GM12878 (cell line): ENCODE data around the gene FKBP9.

Source experiments
- BHLHE40 ChIP-seq, 2 experiments: fragments of 450-650 bp in 1 of 2; IDR thresholded peaks; 2 replicates each; pipeline ENCODE4 v1.6.1; 2011 to 2017; ENCODE audit warnings: low read depth in 2 of 2, borderline replicate concordance in 1 of 2, improper control_type of control experiment in 1 of 2, low read length in 1 of 2, mild to moderate bottlenecking in 1 of 2
- HDGF ChIP-seq: fragments of 450-650 bp; IDR thresholded peaks from 2 replicates; pipeline ENCODE4 v1.6.1; 2016; ENCODE audit warnings: antibody characterized with exemption
- POLR2AphosphoS5 ChIP-seq: IDR thresholded peaks from 2 replicates; pipeline ENCODE4 v1.6.1; 2011; ENCODE audit warnings: mild to moderate bottlenecking, low read length, inconsistent platforms
- REST ChIP-seq: IDR thresholded peaks from 2 replicates; pipeline ENCODE4 v1.6.1; 2012; ENCODE audit warnings: mild to moderate bottlenecking, low read depth, low read length
- RFX5 ChIP-seq: IDR thresholded peaks from 2 replicates; pipeline ENCODE4 v1.6.1; 2011; ENCODE audit warnings: low read depth, low read length, improper control_type of control experiment
- SIN3A ChIP-seq: IDR thresholded peaks from 2 replicates; pipeline ENCODE4 v1.6.1; 2012; ENCODE audit warnings: low read depth, low read length, improper control_type of control experiment
- SMAD5 ChIP-seq: IDR thresholded peaks from 2 replicates; pipeline ENCODE4 v1.6.1; 2016; ENCODE audit warnings: antibody characterized with exemption, low read depth
- ZBTB40 ChIP-seq: fragments of 450-650 bp; IDR thresholded peaks from 2 replicates; pipeline ENCODE4 v1.6.1; 2016; ENCODE audit warnings: mild to moderate bottlenecking, moderate library complexity, borderline replicate concordance

- TF ChIP-seq ZBTB40 (no peak), SIN3A (no peak), RFX5 (no peak), HDGF (no peak), REST (no peak), SMAD5 (no peak), POLR2AphosphoS5 (no peak), BHLHE40 (IDR thresholded peaks at IDR 0.05; ENCODE audit: borderline replicate concordance in 1 of 2, low read depth in 2 of 2, low read length in 1 of 2) (no peak)
These were observed 15.4 kb upstream of the FKBP9 start for GRCh38 chr7:32941681-32942414.
